ENCODE data around the gene ALPL.

ALPL gene

DNA sequence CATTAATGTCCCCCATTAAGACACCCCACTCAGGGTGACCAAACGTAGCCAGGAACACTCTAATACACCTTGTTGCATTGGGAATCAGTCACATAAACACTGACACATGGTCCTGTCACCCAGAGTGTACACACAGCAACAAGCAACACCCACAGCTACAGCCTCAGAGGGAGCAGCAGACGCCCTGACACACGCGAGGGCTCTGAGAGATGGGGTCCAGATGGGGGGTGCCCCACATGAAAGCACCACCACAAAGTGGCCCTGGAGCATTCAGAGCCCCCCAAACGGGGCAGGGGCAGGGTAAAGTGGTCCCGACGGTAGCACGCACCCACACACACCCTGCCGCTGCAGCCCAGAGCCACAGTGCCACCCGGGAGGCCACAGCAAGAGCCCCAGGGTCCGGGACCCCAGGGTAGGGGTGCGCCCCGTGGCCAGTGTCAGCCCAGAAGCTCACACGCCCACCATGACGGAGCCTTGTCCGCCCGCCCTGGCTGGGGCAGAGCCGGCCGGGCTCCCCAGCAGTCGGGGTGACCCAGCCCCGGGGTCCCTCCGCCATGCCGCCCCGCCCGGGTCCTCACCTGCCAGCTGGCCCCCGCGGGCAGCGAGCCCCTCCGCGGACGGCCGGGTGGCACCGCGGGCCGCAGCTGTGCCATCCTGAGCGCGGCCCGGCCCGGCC, 112.7 kb downstream of the ALPL start:
- no peak for DNase-seq

DNA sequence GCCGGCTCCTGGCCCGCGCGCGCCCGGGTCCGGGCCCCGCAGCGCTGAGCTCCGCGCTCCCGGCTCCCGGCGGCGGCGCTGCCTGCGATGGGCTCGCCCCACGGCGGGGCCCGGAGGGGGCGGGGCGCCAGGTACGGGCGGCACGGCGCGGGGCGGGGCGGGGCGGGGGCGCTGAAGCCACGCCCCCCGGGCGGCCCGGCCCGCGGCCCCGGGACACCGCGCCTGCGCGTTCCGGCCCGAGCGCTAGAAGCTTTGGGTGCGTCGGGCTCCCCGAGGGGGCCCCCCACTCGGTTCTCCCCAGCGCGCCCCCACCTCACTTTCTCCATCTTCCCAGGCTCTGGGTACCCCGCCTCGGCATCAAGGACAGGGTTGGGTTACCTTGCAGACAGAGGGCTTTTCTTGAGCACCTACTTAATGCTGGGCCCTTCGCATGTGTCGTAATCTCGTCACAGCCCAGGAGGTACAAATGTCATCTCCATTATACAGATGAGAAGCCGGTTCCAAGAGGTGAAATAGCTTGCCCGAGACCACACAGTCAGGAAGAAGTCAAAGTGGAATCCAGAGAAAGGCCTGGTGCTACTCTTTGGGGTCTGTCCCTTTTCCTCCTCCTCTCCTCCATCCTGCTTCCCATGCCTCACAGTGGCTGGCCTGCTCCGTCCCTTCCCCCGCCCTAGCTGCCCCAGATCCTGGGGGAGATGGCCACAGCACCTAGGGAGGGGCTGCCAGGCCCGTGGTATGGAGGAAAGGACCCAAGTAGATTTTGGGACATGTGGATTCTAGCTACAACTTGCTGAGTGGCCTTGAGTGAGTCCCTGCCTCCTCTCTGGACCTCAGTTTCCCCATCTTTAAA, 113.5 kb downstream of the ALPL start:
- no peak for DNase-seq

DNA sequence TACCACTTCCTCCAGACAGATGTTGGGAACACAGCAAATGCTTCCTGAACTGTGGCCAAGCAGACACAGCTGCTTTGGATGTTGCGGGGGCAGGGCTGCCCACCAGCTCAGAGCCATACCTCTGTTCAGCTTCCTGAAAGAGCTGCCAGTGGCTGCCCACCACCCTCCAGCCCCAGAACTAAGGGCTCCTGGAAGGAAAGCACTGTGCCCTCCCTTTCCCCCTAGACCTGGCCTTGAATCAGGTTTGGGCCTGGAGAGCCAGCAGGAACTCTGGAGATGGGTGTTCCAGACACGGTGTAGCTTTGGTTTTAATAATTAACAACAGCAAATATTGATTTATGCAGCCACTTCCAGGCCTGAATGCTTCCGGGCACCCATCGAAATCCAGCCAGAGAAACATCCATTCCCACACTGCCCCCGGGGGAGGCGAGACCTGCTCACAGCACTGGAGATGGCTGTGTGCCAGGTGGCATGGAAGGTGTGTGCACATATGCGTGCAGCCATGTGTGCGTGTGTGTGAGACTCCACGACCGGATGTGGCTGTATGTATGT, 114.3 kb downstream of the ALPL start:
- DNase-seq = no peak

DNA sequence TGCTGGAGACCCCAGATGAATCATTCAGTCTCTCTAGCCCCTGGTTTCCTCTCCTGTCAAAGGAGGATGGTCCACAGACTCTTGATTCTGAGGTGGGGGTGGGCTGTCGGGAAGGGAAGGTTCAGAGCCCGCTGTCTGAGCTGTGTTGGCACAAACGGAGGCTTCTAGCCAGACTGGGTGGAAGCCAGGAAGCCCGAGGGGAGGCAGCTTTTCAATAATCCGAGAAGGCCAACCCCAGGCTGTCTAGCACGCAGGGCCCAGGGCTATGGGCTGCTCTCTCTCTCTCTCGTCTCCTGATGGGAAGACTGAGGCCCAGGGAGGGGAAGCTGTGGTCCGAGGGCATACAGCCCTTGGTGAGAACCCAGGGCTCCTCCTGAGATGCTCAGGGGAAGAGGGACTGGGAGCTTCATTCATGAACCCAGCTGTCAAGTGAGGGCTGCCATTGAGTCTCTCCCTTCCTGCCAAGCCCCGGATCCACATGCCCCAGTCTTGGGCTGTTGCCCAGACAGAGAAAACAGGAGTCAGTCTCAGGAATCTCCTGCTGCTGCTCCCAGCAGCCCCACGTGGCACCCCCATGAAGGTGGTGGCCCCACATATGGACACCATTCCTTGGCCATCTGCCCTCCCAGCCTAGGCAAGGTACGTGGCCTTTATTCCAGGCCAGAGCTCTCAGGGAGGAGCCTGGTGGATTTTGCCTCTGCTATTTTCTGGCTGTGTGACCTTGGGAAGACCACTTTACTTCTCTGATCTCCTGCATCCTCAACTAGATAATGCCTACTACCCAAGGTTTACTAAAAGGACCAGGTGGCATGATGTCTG, 115.6 kb downstream of the ALPL start:
- DNase-seq = no peak

- DNase-seq = no peak
Measured at GRCh38 chr1:21625390-21626190, 116.4 kb downstream of the ALPL start.

- DNase-seq = no peak
Measured at GRCh38 chr1:21626921-21627339, 117.7 kb downstream of the ALPL start.
